Chondrocyte (in vitro differentiated cells): ENCODE results near the gene ST6GAL2. TPM values are rescaled to one million over a fixed set of nuclear protein-coding genes. Genes with fewer than 3 reads are reported as not detected.

Experiments used
- DNase-seq: peaks from one replicate; pipeline ENCODE4 v3.0.0; 2021; ENCODE audit warnings: mixed read lengths, low spot score
- H3K27ac Mint-ChIP-seq: one replicate; pipeline ENCODE4 v1.8.0; 2021; ENCODE audit warnings: mild to moderate bottlenecking, moderate library complexity, mixed read lengths; ENCODE audit not compliant: unreplicated experiment
- H3K27me3 Mint-ChIP-seq: 2 replicates; pipeline ENCODE4 v1.8.0; 2021; ENCODE audit warnings: low read depth, mixed read lengths
- H3K36me3 Mint-ChIP-seq: 2 replicates; pipeline ENCODE4 v1.8.0; 2021; ENCODE audit warnings: low read depth, mixed read lengths
- H3K4me1 Mint-ChIP-seq: 2 replicates; pipeline ENCODE4 v1.8.0; 2021; ENCODE audit warnings: low read depth, mild to moderate bottlenecking, mixed read lengths
- H3K4me3 Mint-ChIP-seq: one replicate; pipeline ENCODE4 v1.8.0; 2021; ENCODE audit warnings: mild to moderate bottlenecking, moderate library complexity, mixed read lengths; ENCODE audit not compliant: unreplicated experiment
- H3K9me3 Mint-ChIP-seq: 2 replicates; pipeline ENCODE4 v1.8.0; 2021; ENCODE audit warnings: low read depth, mixed read lengths
- CTCF ChIP-seq: fragments of 200-600 bp; sonication (generic); IDR thresholded peaks from 2 replicates; pipeline ENCODE4 v1.5.0; 2021; ENCODE audit warnings: antibody characterized with exemption, mild to moderate bottlenecking, moderate library complexity
- total RNA-seq: library from RNA; stranded (reverse); gene quantifications from 3 replicates; pipeline ENCODE4 v1.2.1, GENCODE V29; 2021

Gene ST6GAL2
- total RNA-seq, 1 donor from 2014 or later = 144 TPM

GRCh38 chr2:106830191-106830590 lies 55.8 kb downstream of the ST6GAL2 start:
- H3K27me3 Mint-ChIP-seq = no peaks in the 10 kb centered on the region
- peaks cover 54% of the 10 kb centered on the region for H3K4me1 Mint-ChIP-seq
- no peak for DNase-seq
- H3K9me3 Mint-ChIP-seq = peaks cover 2% of the 10 kb centered on the region
- no peak for TF ChIP-seq CTCF
- H3K36me3 Mint-ChIP-seq = peaks cover 59% of the 10 kb centered on the region
- peak overlapping the region; percentile 18 for H3K27ac Mint-ChIP-seq
- no peak overlapping the region for H3K4me3 Mint-ChIP-seq

GRCh38 chr2:106828119-106828518 lies 57.8 kb downstream of the ST6GAL2 start:
- H3K27ac Mint-ChIP-seq = peak overlapping the region; percentile 9
- H3K4me1 Mint-ChIP-seq = peaks cover 44% of the 10 kb centered on the region
- no peak for TF ChIP-seq CTCF
- H3K9me3 Mint-ChIP-seq = peaks cover 6% of the 10 kb centered on the region
- no peak for DNase-seq
- no peaks in the 10 kb centered on the region for H3K27me3 Mint-ChIP-seq
- peaks cover 68% of the 10 kb centered on the region for H3K36me3 Mint-ChIP-seq
- H3K4me3 Mint-ChIP-seq = no peak overlapping the region

DNA sequence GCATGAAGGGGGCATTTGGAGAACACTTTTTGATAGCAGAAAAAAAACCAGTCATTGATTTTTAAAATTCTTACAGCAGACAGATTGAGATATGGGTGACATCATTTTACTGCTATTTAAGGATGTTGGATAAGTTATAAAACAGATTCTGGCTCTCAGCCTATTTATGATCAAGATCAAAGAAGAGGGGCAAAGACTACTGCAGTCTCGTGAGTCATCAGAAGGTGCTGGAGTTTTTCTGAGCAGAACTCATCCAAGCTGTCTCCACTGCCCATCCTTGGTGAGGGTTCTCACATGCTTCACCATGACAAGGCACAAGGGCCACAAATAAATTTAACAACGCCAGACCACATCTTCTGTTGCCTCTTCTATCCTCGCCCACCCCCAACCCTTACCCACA lies 58.8 kb downstream of the ST6GAL2 start:
- no peak for TF ChIP-seq CTCF
- Mint-ChIP-seq H3K36me3 (peaks cover 66% of the 10 kb centered on the region), H3K27ac (peak overlapping the region; percentile 74), H3K4me3 (no peak overlapping the region), H3K9me3 (peaks cover 6% of the 10 kb centered on the region), H3K27me3 (no peaks in the 10 kb centered on the region), H3K4me1 (peaks cover 35% of the 10 kb centered on the region)
- DNase-seq = no peak

- Mint-ChIP-seq H3K27ac (no peak overlapping the region), H3K4me1 (peaks cover 28% of the 10 kb centered on the region), H3K27me3 (no peaks in the 10 kb centered on the region), H3K9me3 (peaks cover 6% of the 10 kb centered on the region), H3K4me3 (no peak overlapping the region), H3K36me3 (peaks cover 63% of the 10 kb centered on the region)
- no peak for TF ChIP-seq CTCF
- no peak for DNase-seq
Measured at GRCh38 chr2:106825161-106825560, 60.8 kb downstream of the ST6GAL2 start.

- peaks cover 76% of the 10 kb centered on the region for H3K4me1 Mint-ChIP-seq
- no peak overlapping the region for H3K4me3 Mint-ChIP-seq
- H3K27me3 Mint-ChIP-seq = no peaks in the 10 kb centered on the region
- DNase-seq = no peak
- TF ChIP-seq CTCF = no peak
- peak overlapping the region; percentile 25 for H3K27ac Mint-ChIP-seq
- peaks cover 34% of the 10 kb centered on the region for H3K36me3 Mint-ChIP-seq
- peaks cover 16% of the 10 kb centered on the region for H3K9me3 Mint-ChIP-seq
Measured at GRCh38 chr2:106816974-106817373, 69.0 kb downstream of the ST6GAL2 start.
